IPS-18a (cell line): ENCODE data around the gene SDK1.

ENCODE experiments used
- H3K27ac ChIP-seq: one replicate; pipeline ENCODE4 v1.5.1; 2013; ENCODE audit warnings: low read length
- H3K27me3 ChIP-seq: one replicate; pipeline ENCODE4 v1.6.1; 2013; ENCODE audit warnings: mild to moderate bottlenecking, low read length; ENCODE audit not compliant: control insufficient read depth, insufficient read depth
- H3K36me3 ChIP-seq: one replicate; pipeline ENCODE4 v1.6.1; 2013; ENCODE audit warnings: low read depth, low read length; ENCODE audit not compliant: control insufficient read depth
- H3K4me1 ChIP-seq: one replicate; pipeline ENCODE4 v1.6.1; 2013; ENCODE audit warnings: low read depth, low read length; ENCODE audit not compliant: control insufficient read depth
- H3K4me3 ChIP-seq: one replicate; pipeline ENCODE4 v1.5.1; 2013; ENCODE audit warnings: low read length
- H3K9ac ChIP-seq: one replicate; pipeline ENCODE4 v1.6.1; 2013; ENCODE audit warnings: mild to moderate bottlenecking, low read length, moderate library complexity
- H3K9me3 ChIP-seq: one replicate; pipeline ENCODE4 v1.6.1; 2013; ENCODE audit warnings: low read depth, low read length; ENCODE audit not compliant: control insufficient read depth

SDK1 gene

GRCh38 chr7:3482147-3482921 lies 181.3 kb downstream of the SDK1 start:
- Histone ChIP-seq H3K9ac (no peak overlapping the region), H3K27me3 (no peaks in the 10 kb centered on the region), H3K4me1 (peaks cover 4% of the 10 kb centered on the region), H3K36me3 (no peaks in the 10 kb centered on the region), H3K9me3 (no peaks in the 10 kb centered on the region), H3K4me3 (no peak overlapping the region), H3K27ac (peak overlapping the region; percentile 49)

GRCh38 chr7:3486841-3487240 lies 185.8 kb downstream of the SDK1 start:
- Histone ChIP-seq H3K4me1 (peaks cover 4% of the 10 kb centered on the region), H3K9me3 (no peaks in the 10 kb centered on the region)

GRCh38 chr7:3488829-3489228 lies 187.8 kb downstream of the SDK1 start:
- H3K9ac ChIP-seq = no peak overlapping the region
- no peak overlapping the region for H3K4me3 ChIP-seq
- H3K27me3 ChIP-seq = no peaks in the 10 kb centered on the region
- no peaks in the 10 kb centered on the region for H3K4me1 ChIP-seq
- no peaks in the 10 kb centered on the region for H3K9me3 ChIP-seq
- no peaks in the 10 kb centered on the region for H3K36me3 ChIP-seq
- no peak overlapping the region for H3K27ac ChIP-seq

More at GRCh38 chr7:3486841-3487240, 185.8 kb downstream of the SDK1 start:
- no peak overlapping the region for H3K9ac ChIP-seq
- no peaks in the 10 kb centered on the region for H3K36me3 ChIP-seq
- no peak overlapping the region for H3K4me3 ChIP-seq
- H3K27me3 ChIP-seq = no peaks in the 10 kb centered on the region
- no peak overlapping the region for H3K27ac ChIP-seq

GRCh38 chr7:3493499-3493898 lies 192.4 kb downstream of the SDK1 start:
- Histone ChIP-seq H3K9ac (no peak overlapping the region), H3K4me1 (no peaks in the 10 kb centered on the region), H3K36me3 (no peaks in the 10 kb centered on the region), H3K9me3 (no peaks in the 10 kb centered on the region), H3K27ac (no peak overlapping the region), H3K27me3 (no peaks in the 10 kb centered on the region), H3K4me3 (no peak overlapping the region)

- no peaks in the 10 kb centered on the region for H3K4me1 ChIP-seq
- no peak overlapping the region for H3K9ac ChIP-seq
- no peaks in the 10 kb centered on the region for H3K36me3 ChIP-seq
- no peak overlapping the region for H3K27ac ChIP-seq
- H3K9me3 ChIP-seq = no peaks in the 10 kb centered on the region
- H3K27me3 ChIP-seq = no peaks in the 10 kb centered on the region
- H3K4me3 ChIP-seq = no peak overlapping the region
Observed at GRCh38 chr7:3494947-3495346, 193.9 kb downstream of the SDK1 start.

GRCh38 chr7:3495530-3495929 lies 194.5 kb downstream of the SDK1 start:
- Histone ChIP-seq H3K27ac (no peak overlapping the region), H3K4me1 (no peaks in the 10 kb centered on the region), H3K27me3 (no peaks in the 10 kb centered on the region), H3K9ac (no peak overlapping the region), H3K9me3 (peaks cover 3% of the 10 kb centered on the region), H3K4me3 (no peak overlapping the region), H3K36me3 (no peaks in the 10 kb centered on the region)

GRCh38 chr7:3495954-3496353 lies 194.9 kb downstream of the SDK1 start:
- no peak overlapping the region for H3K9ac ChIP-seq
- H3K9me3 ChIP-seq = peaks cover 3% of the 10 kb centered on the region
- no peak overlapping the region for H3K4me3 ChIP-seq
- no peaks in the 10 kb centered on the region for H3K27me3 ChIP-seq
- H3K27ac ChIP-seq = no peak overlapping the region
- H3K4me1 ChIP-seq = no peaks in the 10 kb centered on the region
- no peaks in the 10 kb centered on the region for H3K36me3 ChIP-seq

GRCh38 chr7:3497796-3498195 lies 196.7 kb downstream of the SDK1 start:
- Histone ChIP-seq H3K27me3 (no peaks in the 10 kb centered on the region), H3K27ac (no peak overlapping the region), H3K4me1 (no peaks in the 10 kb centered on the region), H3K4me3 (no peak overlapping the region), H3K36me3 (no peaks in the 10 kb centered on the region), H3K9me3 (peaks cover 3% of the 10 kb centered on the region), H3K9ac (no peak overlapping the region)

GRCh38 chr7:3501671-3502070 lies 200.6 kb downstream of the SDK1 start:
- Histone ChIP-seq H3K9ac (no peak overlapping the region), H3K4me3 (no peak overlapping the region), H3K36me3 (no peaks in the 10 kb centered on the region), H3K9me3 (peaks cover 16% of the 10 kb centered on the region), H3K27ac (no peak overlapping the region), H3K4me1 (no peaks in the 10 kb centered on the region), H3K27me3 (no peaks in the 10 kb centered on the region)

GRCh38 chr7:3504384-3504783 lies 203.3 kb downstream of the SDK1 start:
- H3K27me3 ChIP-seq = no peaks in the 10 kb centered on the region
- H3K36me3 ChIP-seq = no peaks in the 10 kb centered on the region
- no peak overlapping the region for H3K9ac ChIP-seq
- H3K4me1 ChIP-seq = no peaks in the 10 kb centered on the region
- H3K27ac ChIP-seq = no peak overlapping the region
- no peak overlapping the region for H3K4me3 ChIP-seq
- peaks cover 16% of the 10 kb centered on the region for H3K9me3 ChIP-seq

- no peak overlapping the region for H3K27ac ChIP-seq
- peaks cover 14% of the 10 kb centered on the region for H3K4me1 ChIP-seq
- H3K36me3 ChIP-seq = no peaks in the 10 kb centered on the region
- no peak overlapping the region for H3K4me3 ChIP-seq
- no peak overlapping the region for H3K9ac ChIP-seq
- H3K27me3 ChIP-seq = no peaks in the 10 kb centered on the region
- H3K9me3 ChIP-seq = peaks cover 9% of the 10 kb centered on the region
Observed at GRCh38 chr7:3510101-3511020, 209.3 kb downstream of the SDK1 start.
